HepG2 (cell line): ENCODE results near the gene PSMG1. TPM values are rescaled to one million over a fixed set of nuclear protein-coding genes. Genes with fewer than 3 reads are reported as not detected.

Experiments
- ATAC-seq: fragments of 200-7000 bp; cut with Tn5 transposase; 3 replicates; pipeline ENCODE4 v1.9.1; 2020; ENCODE audit warnings: mild to moderate bottlenecking, moderate library complexity
- BruUV-seq: library from RNA; stranded (reverse); fragments of 400-500 nt; replicated peaks from 2 replicates; lab custom pipeline; 2021; lab: Mats Ljungman, UMichigan
- CTCF ChIA-PET: fragments of 300-600 bp; formaldehyde crosslinking; extraction: SDS; loops from one replicate; lab custom pipeline; 2021; ENCODE audit warnings: low total read pairs, inconsistent platforms, low intra/inter-chr PET ratio; lab: Yijun Ruan, JAX
- POLR2A ChIA-PET: fragments of 350-600 bp; sonication (Branson Sonifier 250); formaldehyde crosslinking; loops from one replicate; lab custom pipeline; 2020; ENCODE audit warnings: antibody characterized with exemption, inconsistent platforms; lab: Yijun Ruan, JAX
- DNase-seq: peaks from one replicate; pipeline ENCODE4 v3.0.0-alpha.2; 2015; ENCODE audit warnings: low spot score
- FAIRE-seq: peaks from 3 replicates; lab custom pipeline; 2011; peaks lifted over from hg19 to GRCh38; lab: Jason Lieb, UNC
- H2AFZ ChIP-seq: one replicate; pipeline ENCODE4 v1.6.1; 2011; ENCODE audit warnings: low read length, inconsistent platforms
- H3K27ac ChIP-seq: fragments of 300-600 bp; 3 replicates; pipeline ENCODE4 v1.8.0; 2011; ENCODE audit warnings: mixed run types, mild to moderate bottlenecking, mixed read lengths, low read length, inconsistent platforms; ENCODE audit not compliant: insufficient read depth; ENCODE audit errors: extremely low read length
- H3K27me3 ChIP-seq, 2 experiments: fragments of 200-600 bp in 1 of 2; 2 replicates in 1 of 2; 3 replicates in 1 of 2; pipeline versions ENCODE4 v1.6.0 to v1.8.0; 2011; ENCODE audit warnings: low read length in 2 of 2, mild to moderate bottlenecking in 2 of 2, moderate library complexity in 2 of 2, inconsistent platforms in 1 of 2; ENCODE audit not compliant: insufficient read depth in 2 of 2, control insufficient read depth in 1 of 2
- H3K36me3 ChIP-seq, 2 experiments: fragments of 200-600 bp in 1 of 2; replicated peaks in 1 of 2; 2 replicates in 1 of 2; 3 replicates in 1 of 2; pipeline versions ENCODE4 v1.5.1 to v1.8.0; 2011; ENCODE audit warnings: low read length in 2 of 2, inconsistent platforms in 1 of 2; ENCODE audit not compliant: insufficient read depth in 2 of 2, control insufficient read depth in 1 of 2
- H3K4me1 ChIP-seq: 2 replicates; pipeline ENCODE4 v1.5.1; 2012; ENCODE audit warnings: low read length, inconsistent platforms; ENCODE audit not compliant: insufficient read depth
- H3K4me2 ChIP-seq: 2 replicates; pipeline ENCODE4 v1.6.0; 2011; ENCODE audit warnings: low read depth, low read length, inconsistent platforms
- H3K4me3 ChIP-seq, 3 experiments: fragments of 200-600 bp in 1 of 3; sonication (generic), shearing (Covaris generic) in 1 of 3; replicated peaks in 1 of 3; 2 replicates each; pipeline ENCODE4 v1.5.1; 2011 to 2016; ENCODE audit warnings: low read length in 3 of 3, inconsistent platforms in 2 of 3, low read depth in 2 of 3, mild to moderate bottlenecking in 2 of 3, control low read depth in 1 of 3, mixed read lengths in 1 of 3; ENCODE audit not compliant: insufficient read depth in 1 of 3
- H3K79me2 ChIP-seq: one replicate; pipeline ENCODE4 v1.6.1; 2011; ENCODE audit warnings: low read length, inconsistent platforms; ENCODE audit not compliant: insufficient read depth
- H3K9ac ChIP-seq: 2 replicates; pipeline ENCODE4 v1.6.0; 2011; ENCODE audit warnings: mild to moderate bottlenecking, low read depth, low read length, inconsistent platforms; ENCODE audit not compliant: insufficient read depth
- H3K9me3 ChIP-seq: 2 replicates; pipeline ENCODE4 v1.5.1; 2012; ENCODE audit warnings: mild to moderate bottlenecking, low read length
- H4K20me1 ChIP-seq: 2 replicates; pipeline ENCODE4 v1.6.0; 2011; ENCODE audit warnings: inconsistent platforms, mild to moderate bottlenecking, low read length, moderate library complexity; ENCODE audit not compliant: insufficient read depth
- CREM ChIP-seq, 2 experiments: sonication (generic) in 1 of 2; formaldehyde crosslinking in 1 of 2; IDR thresholded peaks; 2 replicates each; pipeline versions ENCODE4 v1.4.0 to v1.6.1; 2016 to 2020; ENCODE audit warnings: antibody characterized with exemption in 1 of 2, mild to moderate bottlenecking in 1 of 2, missing genetic modification reagents in 1 of 2
- DPF2 ChIP-seq: sonication (generic); formaldehyde crosslinking; IDR thresholded peaks from 2 replicates; pipeline ENCODE4 v1.4.0; 2020; ENCODE audit warnings: mild to moderate bottlenecking, low read depth, missing genetic modification reagents, borderline replicate concordance
- HIVEP1 ChIP-seq: sonication (generic); formaldehyde crosslinking; IDR thresholded peaks from 2 replicates; pipeline ENCODE4 v1.4.0; 2020; ENCODE audit warnings: mild to moderate bottlenecking, missing genetic modification reagents
- KDM3A ChIP-seq: IDR thresholded peaks from 2 replicates; pipeline ENCODE4 v1.6.1; 2018; ENCODE audit warnings: low read depth, missing compliant biosample characterization
- MXD3 ChIP-seq: IDR thresholded peaks from 2 replicates; pipeline ENCODE4 v1.6.1; 2016; ENCODE audit warnings: mild to moderate bottlenecking, missing biosample characterization, missing genetic modification reagents
- NFKB2 ChIP-seq: sonication (generic); formaldehyde crosslinking; IDR thresholded peaks from 2 replicates; pipeline ENCODE4 v1.4.0; 2020; ENCODE audit warnings: missing genetic modification reagents, borderline replicate concordance
- SAFB2 ChIP-seq: sonication (generic); formaldehyde crosslinking; IDR thresholded peaks from 2 replicates; pipeline ENCODE4 v1.5.1; 2020; ENCODE audit warnings: missing genetic modification reagents, low read depth, mild to moderate bottlenecking, borderline replicate concordance
- SOX6 ChIP-seq, 2 experiments: fragments of 450-650 bp in 1 of 2; sonication (generic) in 1 of 2; formaldehyde crosslinking in 1 of 2; IDR thresholded peaks; 2 replicates each; pipeline versions ENCODE4 v1.4.0 to v1.6.1; 2017 to 2020; ENCODE audit warnings: antibody characterized with exemption in 1 of 2, mild to moderate bottlenecking in 1 of 2, missing genetic modification reagents in 1 of 2
- SPEN ChIP-seq: sonication (generic); formaldehyde crosslinking; IDR thresholded peaks from 2 replicates; pipeline ENCODE4 v1.5.1; 2020; ENCODE audit warnings: low read depth, mild to moderate bottlenecking, missing genetic modification reagents
- ZNF335 ChIP-seq: sonication (generic); formaldehyde crosslinking; IDR thresholded peaks from 2 replicates; pipeline ENCODE4 v1.4.0; 2020; ENCODE audit warnings: missing genetic modification reagents
- ZNF432 ChIP-seq: sonication (generic); formaldehyde crosslinking; IDR thresholded peaks from 2 replicates; pipeline ENCODE4 v1.5.0; 2020; ENCODE audit warnings: missing genetic modification reagents, mild to moderate bottlenecking, borderline replicate concordance
- ZNF766 ChIP-seq: sonication (generic); formaldehyde crosslinking; IDR thresholded peaks from 2 replicates; pipeline ENCODE4 v1.5.0; 2020; ENCODE audit warnings: missing genetic modification reagents, borderline replicate concordance
- ZSCAN9 ChIP-seq: IDR thresholded peaks from 2 replicates; pipeline ENCODE4 v1.6.1; 2016; ENCODE audit warnings: borderline replicate concordance
- WGBS: methylation state at CpG from one replicate; pipeline ENCODE4 v1.1.6; 2017; ENCODE audit warnings: low lambda C conversion rate; 5-methylcytosine and 5-hydroxymethylcytosine counted together
- in situ Hi-C: cut with HindIII; loops from 2 replicates; pipeline ENCODE4 v1.10.0; 2017; ENCODE audit warnings: low pct_unique_long_range_greater_than_20kb; ENCODE audit not compliant: extremely low pct_ligation_motif_present
- intact Hi-C: fragments of 100-400 bp; cut with micrococcal nuclease; formaldehyde crosslinking; loops from one replicate; pipeline ENCODE4 v1.10.0; 2022; ENCODE audit not compliant: unreplicated experiment
- polyA plus RNA-seq, 8 experiments: library from polyadenylated mRNA; depleted of rRNA in 3 of 8; stranded (reverse) in 7 of 8; unstranded in 1 of 8; fragments of >200 nt; fragmentation: Illumina TruSeq in 4 of 8; extraction: Trizol in 4 of 8; gene quantifications; 2 replicates each; pipeline versions ENCODE4 v1.2.1 to v1.2.3, GENCODE V29; 2011 to 2016; ENCODE audit warnings: low read depth in 4 of 8, missing spikeins in 1 of 8, mixed read lengths in 1 of 8; ENCODE audit not compliant: insufficient read depth in 1 of 8
- total RNA-seq, 5 experiments: library from RNA; depleted of rRNA; stranded (reverse); fragments of >200 nt; fragmentation: Illumina TruSeq; extraction: Trizol; gene quantifications; 2 replicates each; pipeline ENCODE4 v1.2.3, GENCODE V29; 2016; ENCODE audit warnings: low read depth in 1 of 5

The PSMG1 gene
- total and polyA plus RNA-seq, 2 of the 13 experiments (the other 11 are each of a cell fraction or from before 2014, with no cell fraction given), result 63.6 to 173 TPM

GRCh38 chr21:39178421-39178820 is 4.8 kb downstream of the PSMG1 start:
- TF ChIP-seq MXD3 (CRISPR knock-in tag), result no peak
- TF ChIP-seq HIVEP1 (CRISPR knock-in tag), result no peak
- Histone ChIP-seq H4K20me1 (peaks cover 10% of the 10 kb centered on the region), H3K27ac (no peak overlapping the region), H3K9ac (no peak overlapping the region), H2AFZ (no peak overlapping the region), H3K4me2 (no peak overlapping the region), H3K27me3 (no peaks in the 10 kb centered on the region; a peak in 1 of 5 replicates), H3K4me1 (peaks cover 25% of the 10 kb centered on the region), H3K4me3 (no peak overlapping the region), H3K36me3 (peaks cover 11 to 63% of the 10 kb centered on the region in 2 experiments), H3K79me2 (peaks cover 41% of the 10 kb centered on the region), H3K9me3 (no peaks in the 10 kb centered on the region)
- ChIA-PET CTCF (no interaction called here), POLR2A (no interaction called here)
- no peak for FAIRE-seq
- in situ Hi-C loops (no loop called here), intact Hi-C loops (no loop called here)
- DNase-seq, result no peak
- no peak for ATAC-seq
- 92% methylated on average over 7 of the region's 7 CpGs for whole genome bisulfite sequencing
- BruUV-seq, result no TSS peak

DNA sequence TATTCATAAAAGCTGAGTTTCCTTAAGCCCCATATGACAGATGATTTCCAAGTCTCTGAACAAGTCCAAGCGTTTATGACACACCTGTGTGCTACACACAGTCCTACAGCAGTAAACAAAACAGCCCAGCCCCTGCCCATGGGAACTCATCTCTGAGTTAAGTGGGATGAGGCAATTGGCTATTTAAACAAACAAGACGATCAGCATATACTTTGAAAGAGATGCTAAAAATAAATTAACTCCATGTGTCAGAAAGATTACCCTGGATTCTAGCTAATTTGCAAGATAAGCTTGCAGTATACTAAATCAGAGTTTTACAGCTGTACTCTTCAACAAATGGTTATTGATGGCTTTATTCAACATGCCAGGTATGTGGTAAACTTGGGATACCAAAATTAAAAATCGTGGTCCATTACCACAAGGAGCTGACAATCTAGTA is 7.0 kb downstream of the PSMG1 start:
- Histone ChIP-seq H3K4me2 (no peak overlapping the region), H3K27me3 (no peaks in the 10 kb centered on the region), H4K20me1 (peaks cover 4% of the 10 kb centered on the region; the same call in 1 of the 2 replicates), H3K9ac (no peak overlapping the region), H3K4me1 (peaks cover 16% of the 10 kb centered on the region), H3K4me3 (no peak overlapping the region), H3K36me3 (peaks cover 13 to 75% of the 10 kb centered on the region in 2 experiments), H3K9me3 (no peaks in the 10 kb centered on the region), H2AFZ (no peak overlapping the region), H3K27ac (no peak overlapping the region), H3K79me2 (peaks cover 23% of the 10 kb centered on the region)
- WGBS, result 62% methylated on average over 3 of the region's 3 CpGs
- CTCF ChIA-PET, result no interaction called here
- intact Hi-C loops, result no loop called here
- in situ Hi-C loops, result no loop called here
- POLR2A ChIA-PET, result no interaction called here
- no TSS peak for BruUV-seq
- FAIRE-seq (no peak), ATAC-seq (no peak), DNase-seq (no peak)
- TF ChIP-seq SAFB2 (CRISPR knock-in tag) (no peak), ZNF432 (CRISPR knock-in tag) (no peak), CREM (IDR thresholded peaks at IDR 0.05) (no peak), CREM (CRISPR knock-in tag; IDR thresholded peaks at IDR 0.05) (no peak), ZSCAN9 (no peak), ZNF766 (no peak), KDM3A (CRISPR knock-in tag) (no peak), SOX6 (IDR thresholded peaks at IDR 0.05) (no peak), SOX6 (CRISPR knock-in tag; IDR thresholded peaks at IDR 0.05) (no peak), ZNF335 (CRISPR knock-in tag) (no peak), DPF2 (no peak), NFKB2 (CRISPR knock-in tag) (no peak), SPEN (CRISPR knock-in tag) (no peak)
